PC-9 (cell line): ENCODE data around the gene SRC. TPM values are rescaled to one million over a fixed set of nuclear protein-coding genes. Genes with fewer than 3 reads are reported as not detected.

Experiments
- BruUV-seq: library from RNA; stranded (reverse); fragments of 400-500 nt; replicated peaks from 2 replicates; lab custom pipeline; 2021; lab: Mats Ljungman, UMichigan
- CTCF ChIA-PET: fragments of 300-600 bp; sonication (Branson Sonifier 250); formaldehyde crosslinking; loops from one replicate; lab custom pipeline; 2022; ENCODE audit warnings: antibody characterized with exemption; lab: Charles Lee
- POLR2A ChIA-PET: fragments of 300-600 bp; sonication (Branson Sonifier 250); formaldehyde crosslinking; loops from one replicate; lab custom pipeline; 2022; ENCODE audit warnings: antibody characterized with exemption; ENCODE audit not compliant: unreplicated experiment; lab: Charles Lee
- DNase-seq, 2 experiments: peaks; one replicate each; pipeline versions ENCODE4 v3.0.0 to v3.0.0-alpha.2; 2015 to 2022; ENCODE audit warnings: mixed read lengths in 1 of 2
- H2AFZ ChIP-seq: fragments of 200-600 bp; sonication (generic); 2 replicates; pipeline ENCODE4 v1.8.1; 2017; ENCODE audit warnings: antibody characterized with exemption
- H3F3A ChIP-seq: fragments of 200-600 bp; sonication (generic); 2 replicates; pipeline ENCODE4 v1.8.1; 2017; ENCODE audit warnings: antibody characterized with exemption, mild to moderate bottlenecking, low read depth; ENCODE audit not compliant: insufficient read depth
- H3K27ac ChIP-seq: fragments of 200-600 bp; sonication (generic); 2 replicates; pipeline ENCODE4 v1.6.1; 2016; ENCODE audit warnings: mixed run types
- H3K27me3 ChIP-seq: fragments of 200-600 bp; sonication (generic); 2 replicates; pipeline ENCODE4 v1.6.1; 2016; ENCODE audit warnings: low read depth, mixed run types; ENCODE audit not compliant: insufficient read depth
- H3K36me3 ChIP-seq: fragments of 200-600 bp; sonication (generic); 2 replicates; pipeline ENCODE4 v1.6.1; 2016; ENCODE audit warnings: low read depth, mixed run types
- H3K4me1 ChIP-seq: fragments of 200-600 bp; sonication (generic); replicated peaks from 2 replicates; pipeline ENCODE4 v1.6.1; 2016; ENCODE audit warnings: mixed run types; ENCODE audit not compliant: insufficient read depth
- H3K4me2 ChIP-seq: fragments of 200-600 bp; sonication (generic); 2 replicates; pipeline ENCODE4 v1.6.1; 2017; ENCODE audit warnings: mixed run types
- H3K4me3 ChIP-seq: fragments of 200-600 bp; sonication (generic); 2 replicates; pipeline ENCODE4 v1.6.1; 2016; ENCODE audit warnings: mixed run types
- H3K79me2 ChIP-seq: fragments of 200-600 bp; sonication (generic); 2 replicates; pipeline ENCODE4 v1.6.1; 2017; ENCODE audit warnings: low read depth, mixed run types
- H3K9me2 ChIP-seq: fragments of 200-600 bp; sonication (generic); 2 replicates; pipeline ENCODE4 v1.8.1; 2017; ENCODE audit warnings: mild to moderate bottlenecking; ENCODE audit not compliant: insufficient read depth
- H3K9me3 ChIP-seq: fragments of 200-600 bp; sonication (generic); 2 replicates; pipeline ENCODE4 v1.8.1; 2016; ENCODE audit warnings: low read depth; ENCODE audit not compliant: insufficient read depth
- H4K20me1 ChIP-seq: fragments of 200-600 bp; sonication (generic); 2 replicates; pipeline ENCODE4 v1.8.1; 2017; ENCODE audit not compliant: insufficient read depth
- CTCF ChIP-seq: fragments of 200-600 bp; sonication (generic); conservative IDR thresholded peaks from 2 replicates; pipeline ENCODE4 v1.6.1; 2017; ENCODE audit warnings: mixed run types, antibody characterized with exemption, mild to moderate bottlenecking, moderate library complexity
- EZH2 ChIP-seq: fragments of 200-600 bp; sonication (generic); IDR thresholded peaks from 2 replicates; pipeline ENCODE4 v1.8.0; 2017; ENCODE audit warnings: antibody characterized with exemption, low read depth
- intact Hi-C: fragments of 100-400 bp; cut with micrococcal nuclease; formaldehyde crosslinking; loops from one replicate; pipeline ENCODE4 v1.10.0; 2022; ENCODE audit not compliant: unreplicated experiment
- total RNA-seq: library from RNA; stranded (reverse); gene quantifications from 2 replicates; pipeline ENCODE4 v1.2.3, GENCODE V29; 2021

The SRC gene
- total RNA-seq, 1 experiment from 2014 or later = 58.4 TPM

- Histone ChIP-seq H2AFZ (no peak overlapping the region), H3K4me1 (no peaks in the 10 kb centered on the region), H3K79me2 (no peaks in the 10 kb centered on the region), H3K27ac (no peak overlapping the region), H3K27me3 (peaks cover 17% of the 10 kb centered on the region), H3K36me3 (no peaks in the 10 kb centered on the region), H3K4me2 (no peak overlapping the region), H4K20me1 (no peaks in the 10 kb centered on the region), H3K9me2 (no peaks in the 10 kb centered on the region), H3F3A (no peaks in the 10 kb centered on the region), H3K4me3 (no peak overlapping the region), H3K9me3 (no peaks in the 10 kb centered on the region)
- no peak for DNase-seq
- ChIA-PET CTCF (no interaction called here), POLR2A (no interaction called here)
- BruUV-seq = no TSS peak
- no peak for TF ChIP-seq EZH2
- TF ChIP-seq CTCF = no peak
- intact Hi-C loops = no loop called here
Observed at GRCh38 chr20:37404461-37404890, 58.5 kb downstream of the SRC start.

GRCh38 chr20:37405351-37405897, 59.5 kb downstream of the SRC start:
- no peaks in the 10 kb centered on the region for H3K9me3 ChIP-seq
- H4K20me1 ChIP-seq = no peaks in the 10 kb centered on the region; the same call in 1 of the 2 replicates
- POLR2A ChIA-PET = no interaction called here
- no peaks in the 10 kb centered on the region for H3K4me1 ChIP-seq
- CTCF ChIA-PET = no interaction called here
- H2AFZ ChIP-seq = no peak overlapping the region
- H3K4me3 ChIP-seq = no peak overlapping the region
- H3K4me2 ChIP-seq = no peak overlapping the region
- no peaks in the 10 kb centered on the region for H3K9me2 ChIP-seq
- TF ChIP-seq EZH2 (no peak), CTCF (no peak)
- no TSS peak for BruUV-seq
- H3K79me2 ChIP-seq = no peaks in the 10 kb centered on the region
- no peak for DNase-seq
- no peaks in the 10 kb centered on the region for H3K36me3 ChIP-seq
- intact Hi-C loops = loop anchor here (5.0 kb wide), 1 partner anchor 122 kb away; the partner anchor contains the start of gene BLCAP
- no peak overlapping the region for H3K27ac ChIP-seq
- H3F3A ChIP-seq = no peaks in the 10 kb centered on the region
- peaks cover 27% of the 10 kb centered on the region for H3K27me3 ChIP-seq

GRCh38 chr20:37406010-37406998, 60.4 kb downstream of the SRC start:
- Histone ChIP-seq H3K4me3 (peak overlapping the region; percentile 49; the same call in 1 of the 2 replicates), H3K9me3 (no peaks in the 10 kb centered on the region), H3K36me3 (no peaks in the 10 kb centered on the region), H3K4me1 (no peaks in the 10 kb centered on the region), H3K27me3 (peaks cover 34% of the 10 kb centered on the region), H3F3A (no peaks in the 10 kb centered on the region), H3K27ac (no peak overlapping the region), H2AFZ (peak overlapping the region; percentile 73), H3K79me2 (no peaks in the 10 kb centered on the region), H4K20me1 (no peaks in the 10 kb centered on the region; the same call in 1 of the 2 replicates), H3K9me2 (no peaks in the 10 kb centered on the region), H3K4me2 (peak overlapping the region; percentile 87)
- intact Hi-C loops = loop anchor here (5.0 kb wide), 1 partner anchor 121 kb away; the partner anchor contains the start of gene BLCAP
- BruUV-seq = no TSS peak
- POLR2A ChIA-PET = no interaction called here
- no peak for TF ChIP-seq EZH2
- CTCF ChIA-PET = no interaction called here
- peak in 1 of 2 experiments; percentile 53 for DNase-seq
